ENCODE data around the gene BUB1B. TPM values are rescaled to one million over a fixed set of nuclear protein-coding genes. Genes with fewer than 3 reads are reported as not detected.

The BUB1B gene
- total RNA-seq, 1 experiment from 2014 or later = 92.9 TPM

DNA sequence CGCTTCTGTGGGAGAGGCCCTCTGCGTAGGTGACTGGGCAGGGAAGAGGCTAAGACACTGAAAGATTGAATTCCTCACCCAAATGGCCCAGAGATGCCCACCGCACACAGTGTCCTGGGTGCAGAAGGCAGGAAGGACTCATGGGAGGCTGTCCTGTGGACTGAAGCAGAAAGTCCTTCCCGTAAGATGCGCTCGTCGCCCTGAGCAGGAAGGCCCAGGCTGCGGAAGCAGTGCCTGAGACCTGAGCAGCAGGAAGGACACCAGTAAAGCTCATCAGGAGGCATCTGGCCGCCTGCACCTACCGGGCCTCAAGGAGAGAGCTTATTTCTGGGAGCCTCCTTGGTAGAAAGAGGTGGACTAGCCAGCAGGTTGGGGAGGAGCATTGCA lies 81.3 kb downstream of the BUB1B start:
- peaks cover 10 to 41% of the 10 kb centered on the region in 2 experiments for H3K4me1 ChIP-seq (ENCODE audit: control insufficient read depth in 1 of 2, insufficient read depth in 2 of 2, low read length in 2 of 2)
- H3K9me3 ChIP-seq (ENCODE audit: control insufficient read depth in 1 of 2, insufficient read depth in 1 of 2, low read depth in 1 of 2, low read length in 2 of 2) = no peaks in the 10 kb centered on the region
- no peak for ATAC-seq
- ChIA-PET RAD21 (ENCODE audit: low non-redundant PET in 1 of 2, low total read pairs in 2 of 2, uncharacterized antibody in 2 of 2, unreplicated experiment in 2 of 2) (no interaction called here), CTCF (interaction anchor here (1.3 kb wide), 1 partner anchor 14 kb away, joined by 3 read pairs; no protein-coding TSS in a partner anchor), POLR2A (no interaction called here)
- H3K9me2 ChIP-seq (ENCODE audit: insufficient read depth) = no peaks in the 10 kb centered on the region
- no peak overlapping the region for H2AFZ ChIP-seq (ENCODE audit: low read depth, low read length, poor library complexity, severe bottlenecking)
- no TSS peak for BruUV-seq (replicated peaks)
- intact Hi-C loops (cut with micrococcal nuclease) = no loop called here
- no peak overlapping the region for H3K9ac ChIP-seq (ENCODE audit: low read length)
- no peak overlapping the region for H3K4me3 ChIP-seq (replicated peaks in 1 of 2; ENCODE audit: low read depth in 1 of 2, low read length in 2 of 2)
- H3K79me2 ChIP-seq (ENCODE audit: insufficient read depth, low read length) = no peaks in the 10 kb centered on the region
- no peaks in the 10 kb centered on the region for H4K20me1 ChIP-seq (ENCODE audit: insufficient read depth)
- no peak for DNase-seq (ENCODE audit: low read depth, low spot score)
- H3K4me2 ChIP-seq (ENCODE audit: low read length) = no peak overlapping the region
- no peak for TF ChIP-seq SRF (IDR thresholded peaks at IDR 0.05; ENCODE audit: low read depth)
- no peak for TF ChIP-seq CEBPB (IDR thresholded peaks at IDR 0.05; ENCODE audit: low read depth)
- TF ChIP-seq POLR2AphosphoS5 (IDR thresholded peaks at IDR 0.05; ENCODE audit: low read depth, low read length) = no peak
- no peak for TF ChIP-seq SIN3A (IDR thresholded peaks at IDR 0.05; ENCODE audit: low read depth)
- TF ChIP-seq CBX3 (IDR thresholded peaks at IDR 0.05; ENCODE audit: low read depth) = no peak
- no peak for TF ChIP-seq JUND (IDR thresholded peaks at IDR 0.05)
- no peaks in the 10 kb centered on the region for H3K36me3 ChIP-seq (ENCODE audit: control insufficient read depth in 1 of 2, insufficient read depth in 2 of 2, low read length in 2 of 2)
- H3K27me3 ChIP-seq (ENCODE audit: insufficient read depth, low read length) = no peaks in the 10 kb centered on the region
- no peak overlapping the region for H3K27ac ChIP-seq (ENCODE audit: low read depth, low read length)

DNA sequence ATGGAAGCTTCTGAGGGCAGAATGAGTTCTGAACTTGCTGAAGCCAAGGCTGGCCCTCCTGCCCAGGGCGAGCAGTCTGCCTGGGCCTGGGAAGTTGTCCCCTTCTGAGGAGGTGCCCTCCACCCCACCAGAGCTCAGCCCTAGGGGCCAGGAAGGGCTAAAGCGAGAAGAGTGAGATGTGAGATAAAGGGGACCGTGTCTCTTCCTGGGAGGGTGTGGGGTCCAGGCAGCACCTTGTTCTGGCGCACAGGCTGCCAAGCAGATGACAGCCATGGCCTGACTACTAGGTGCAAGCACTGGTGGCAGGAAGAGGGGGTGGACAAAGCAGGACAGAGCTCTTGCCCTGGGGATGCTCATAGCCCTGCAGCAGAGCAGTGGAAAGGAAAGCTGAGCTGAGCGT lies 81.7 kb downstream of the BUB1B start:
- no peak for ATAC-seq
- CTCF ChIA-PET = interaction anchor here (1.3 kb wide), 1 partner anchor 14 kb away, joined by 3 read pairs; no protein-coding TSS in a partner anchor
- POLR2A ChIA-PET = no interaction called here
- TF ChIP-seq, protein P1, sequence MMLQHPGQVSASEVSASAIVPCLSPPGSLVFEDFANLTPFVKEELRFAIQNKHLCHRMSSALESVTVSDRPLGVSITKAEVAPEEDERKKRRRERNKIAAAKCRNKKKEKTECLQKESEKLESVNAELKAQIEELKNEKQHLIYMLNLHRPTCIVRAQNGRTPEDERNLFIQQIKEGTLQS (IDR thresholded peaks at IDR 0.05) = no peak
- TF ChIP-seq EZH2phosphoT487 (IDR thresholded peaks at IDR 0.05; ENCODE audit: borderline replicate concordance) (no peak), ZFX (IDR thresholded peaks at IDR 0.05) (no peak), CEBPB (IDR thresholded peaks at IDR 0.05; ENCODE audit: low read depth) (no peak), SRF (IDR thresholded peaks at IDR 0.05; ENCODE audit: low read depth) (no peak), YY1 (IDR thresholded peaks at IDR 0.05; ENCODE audit: extremely low read depth, insufficient replicate concordance, low read depth, low read length) (no peak), EZH2 (IDR thresholded peaks at IDR 0.05) (no peak), CBX3 (IDR thresholded peaks at IDR 0.05; ENCODE audit: low read depth) (no peak), POLR2A (IDR thresholded peaks at IDR 0.05; ENCODE audit: borderline replicate concordance, extremely low read depth, insufficient read depth, insufficient read length) (no peak), RAD21 (IDR thresholded peaks at IDR 0.05; ENCODE audit: low read depth) (no peak), SIN3A (IDR thresholded peaks at IDR 0.05; ENCODE audit: low read depth) (no peak), SP1 (IDR thresholded peaks at IDR 0.05; ENCODE audit: low read depth) (no peak), ZNF274 (IDR thresholded peaks at IDR 0.05; ENCODE audit: low read depth, low read length) (no peak)
- TF ChIP-seq, protein P2, sequence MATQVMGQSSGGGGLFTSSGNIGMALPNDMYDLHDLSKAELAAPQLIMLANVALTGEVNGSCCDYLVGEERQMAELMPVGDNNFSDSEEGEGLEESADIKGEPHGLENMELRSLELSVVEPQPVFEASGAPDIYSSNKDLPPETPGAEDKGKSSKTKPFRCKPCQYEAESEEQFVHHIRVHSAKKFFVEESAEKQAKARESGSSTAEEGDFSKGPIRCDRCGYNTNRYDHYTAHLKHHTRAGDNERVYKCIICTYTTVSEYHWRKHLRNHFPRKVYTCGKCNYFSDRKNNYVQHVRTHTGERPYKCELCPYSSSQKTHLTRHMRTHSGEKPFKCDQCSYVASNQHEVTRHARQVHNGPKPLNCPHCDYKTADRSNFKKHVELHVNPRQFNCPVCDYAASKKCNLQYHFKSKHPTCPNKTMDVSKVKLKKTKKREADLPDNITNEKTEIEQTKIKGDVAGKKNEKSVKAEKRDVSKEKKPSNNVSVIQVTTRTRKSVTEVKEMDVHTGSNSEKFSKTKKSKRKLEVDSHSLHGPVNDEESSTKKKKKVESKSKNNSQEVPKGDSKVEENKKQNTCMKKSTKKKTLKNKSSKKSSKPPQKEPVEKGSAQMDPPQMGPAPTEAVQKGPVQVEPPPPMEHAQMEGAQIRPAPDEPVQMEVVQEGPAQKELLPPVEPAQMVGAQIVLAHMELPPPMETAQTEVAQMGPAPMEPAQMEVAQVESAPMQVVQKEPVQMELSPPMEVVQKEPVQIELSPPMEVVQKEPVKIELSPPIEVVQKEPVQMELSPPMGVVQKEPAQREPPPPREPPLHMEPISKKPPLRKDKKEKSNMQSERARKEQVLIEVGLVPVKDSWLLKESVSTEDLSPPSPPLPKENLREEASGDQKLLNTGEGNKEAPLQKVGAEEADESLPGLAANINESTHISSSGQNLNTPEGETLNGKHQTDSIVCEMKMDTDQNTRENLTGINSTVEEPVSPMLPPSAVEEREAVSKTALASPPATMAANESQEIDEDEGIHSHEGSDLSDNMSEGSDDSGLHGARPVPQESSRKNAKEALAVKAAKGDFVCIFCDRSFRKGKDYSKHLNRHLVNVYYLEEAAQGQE (IDR thresholded peaks at IDR 0.05; ENCODE audit: low read depth) = no peak
- TF ChIP-seq, protein P3, sequence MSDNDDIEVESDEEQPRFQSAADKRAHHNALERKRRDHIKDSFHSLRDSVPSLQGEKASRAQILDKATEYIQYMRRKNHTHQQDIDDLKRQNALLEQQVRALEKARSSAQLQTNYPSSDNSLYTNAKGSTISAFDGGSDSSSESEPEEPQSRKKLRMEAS (IDR thresholded peaks at IDR 0.05) = no peak

More for the DNA sequence above, 81.7 kb downstream of the BUB1B start:
- no peak overlapping the region for H3K4me3 ChIP-seq (replicated peaks in 1 of 2; ENCODE audit: low read depth in 1 of 2, low read length in 2 of 2)
- no peak overlapping the region for H2AFZ ChIP-seq (ENCODE audit: low read depth, low read length, poor library complexity, severe bottlenecking)
- no peaks in the 10 kb centered on the region for H3K36me3 ChIP-seq (ENCODE audit: control insufficient read depth in 1 of 2, insufficient read depth in 2 of 2, low read length in 2 of 2)
- peaks cover 10 to 41% of the 10 kb centered on the region in 2 experiments for H3K4me1 ChIP-seq (ENCODE audit: control insufficient read depth in 1 of 2, insufficient read depth in 2 of 2, low read length in 2 of 2)
- no peak overlapping the region for H3K27ac ChIP-seq (ENCODE audit: low read depth, low read length)
- H3K79me2 ChIP-seq (ENCODE audit: insufficient read depth, low read length) = no peaks in the 10 kb centered on the region
- intact Hi-C loops (cut with micrococcal nuclease) = no loop called here
- no peak overlapping the region for H3K4me2 ChIP-seq (ENCODE audit: low read length)
- RAD21 ChIA-PET (ENCODE audit: low non-redundant PET in 1 of 2, low total read pairs in 2 of 2, uncharacterized antibody in 2 of 2, unreplicated experiment in 2 of 2) = no interaction called here
- H3K9me3 ChIP-seq (ENCODE audit: control insufficient read depth in 1 of 2, insufficient read depth in 1 of 2, low read depth in 1 of 2, low read length in 2 of 2) = no peaks in the 10 kb centered on the region
- no peak for DNase-seq (ENCODE audit: low read depth, low spot score)
- H3K9ac ChIP-seq (ENCODE audit: low read length) = no peak overlapping the region
- no peaks in the 10 kb centered on the region for H3K27me3 ChIP-seq (ENCODE audit: insufficient read depth, low read length)
- H3K9me2 ChIP-seq (ENCODE audit: insufficient read depth) = no peaks in the 10 kb centered on the region
- no peaks in the 10 kb centered on the region for H4K20me1 ChIP-seq (ENCODE audit: insufficient read depth)
- BruUV-seq (replicated peaks) = no TSS peak

Measured in HCT116 (cell line).